Liver (tissue), 9 donors: ENCODE data around the gene SDF4. TPM values are rescaled to one million over a fixed set of nuclear protein-coding genes. Genes with fewer than 3 reads are reported as not detected.

ENCODE experiments used
- DNase-seq: peaks from one replicate; pipeline ENCODE4 v3.0.0-alpha.2; 2017; ENCODE audit warnings: low spot score
- H3K27ac ChIP-seq, 2 donors: one replicate each; pipeline ENCODE4 v1.7.0; 2013; ENCODE audit warnings: inconsistent platforms in 2 of 2, low read length in 2 of 2, control low read depth in 1 of 2, low read depth in 1 of 2, mild to moderate bottlenecking in 1 of 2
- H3K27me3 ChIP-seq, 4 donors: one replicate each; pipeline versions ENCODE4 v1.6.1 to v1.7.0; 2013; ENCODE audit warnings: low read length in 3 of 4, inconsistent platforms in 1 of 4, mild to moderate bottlenecking in 1 of 4, moderate library complexity in 1 of 4; ENCODE audit not compliant: control insufficient read depth in 4 of 4, insufficient read depth in 4 of 4
- H3K36me3 ChIP-seq, 4 donors: one replicate each; pipeline versions ENCODE4 v1.6.1 to v1.7.0; 2013; ENCODE audit warnings: low read length in 3 of 4, mild to moderate bottlenecking in 3 of 4, low read depth in 1 of 4, moderate library complexity in 1 of 4; ENCODE audit not compliant: control insufficient read depth in 4 of 4, insufficient read depth in 3 of 4
- H3K4me1 ChIP-seq, 4 donors: one replicate each; pipeline versions ENCODE4 v1.6.1 to v1.7.0; 2013; ENCODE audit warnings: low read length in 3 of 4, mild to moderate bottlenecking in 3 of 4, moderate library complexity in 1 of 4; ENCODE audit not compliant: control insufficient read depth in 4 of 4, insufficient read depth in 4 of 4
- H3K4me3 ChIP-seq, 3 donors: one replicate each; pipeline versions ENCODE4 v1.6.1 to v1.7.0; 2013; ENCODE audit warnings: low read length in 3 of 3, control low read depth in 1 of 3, low read depth in 1 of 3, mild to moderate bottlenecking in 1 of 3
- H3K9ac ChIP-seq, 2 donors: one replicate each; pipeline ENCODE4 v1.7.0; 2013; ENCODE audit warnings: low read length in 2 of 2, mild to moderate bottlenecking in 2 of 2, moderate library complexity in 2 of 2, control low read depth in 1 of 2, low read depth in 1 of 2
- H3K9me3 ChIP-seq, 4 donors: one replicate each; pipeline versions ENCODE4 v1.6.1 to v1.7.0; 2013; ENCODE audit warnings: low read length in 3 of 4; ENCODE audit not compliant: control insufficient read depth in 4 of 4
- ATF3 ChIP-seq: IDR thresholded peaks from 2 replicates; pipeline ENCODE4 v1.6.1; 2016; ENCODE audit warnings: antibody characterized with exemption
- FOXA1 ChIP-seq: IDR thresholded peaks from 2 replicates; pipeline ENCODE4 v1.6.1; 2016; ENCODE audit warnings: antibody characterized with exemption
- FOXA2 ChIP-seq: IDR thresholded peaks from 2 replicates; pipeline ENCODE4 v1.6.1; 2016; ENCODE audit warnings: antibody characterized with exemption
- GABPA ChIP-seq, 2 donors: IDR thresholded peaks in 1 of 2; conservative IDR thresholded peaks in 1 of 2; 2 replicates each; pipeline ENCODE4 v1.6.1; 2016; ENCODE audit warnings: antibody characterized with exemption in 2 of 2, mild to moderate bottlenecking in 1 of 2, moderate library complexity in 1 of 2
- HNF4G ChIP-seq: IDR thresholded peaks from 2 replicates; pipeline ENCODE4 v1.6.1; 2016; ENCODE audit warnings: antibody characterized with exemption
- JUND ChIP-seq, 2 donors: IDR thresholded peaks; 2 replicates each; pipeline ENCODE4 v1.6.1; 2016; ENCODE audit warnings: antibody characterized with exemption in 2 of 2
- MAX ChIP-seq: IDR thresholded peaks from 2 replicates; pipeline ENCODE4 v1.6.1; 2016; ENCODE audit warnings: antibody characterized with exemption
- NR2F2 ChIP-seq: IDR thresholded peaks from 2 replicates; pipeline ENCODE4 v1.6.1; 2016; ENCODE audit warnings: antibody characterized with exemption
- RAD21 ChIP-seq, 2 donors: IDR thresholded peaks; 2 replicates each; pipeline ENCODE4 v1.6.1; 2016; ENCODE audit warnings: antibody characterized with exemption in 2 of 2, mild to moderate bottlenecking in 2 of 2
- REST ChIP-seq: IDR thresholded peaks from 2 replicates; pipeline ENCODE4 v1.6.1; 2016; ENCODE audit warnings: antibody characterized with exemption, mild to moderate bottlenecking
- RXRA ChIP-seq, 2 donors: IDR thresholded peaks; 2 replicates each; pipeline ENCODE4 v1.6.1; 2017 to 2018; ENCODE audit warnings: antibody characterized with exemption in 2 of 2, mild to moderate bottlenecking in 1 of 2
- SP1 ChIP-seq: IDR thresholded peaks from 2 replicates; pipeline ENCODE4 v1.6.1; 2018; ENCODE audit warnings: antibody characterized with exemption, mild to moderate bottlenecking
- TAF1 ChIP-seq: conservative IDR thresholded peaks from 2 replicates; pipeline ENCODE4 v1.6.1; 2016; ENCODE audit warnings: antibody characterized with exemption, mild to moderate bottlenecking
- YY1 ChIP-seq: IDR thresholded peaks from 2 replicates; pipeline ENCODE4 v1.6.1; 2016; ENCODE audit warnings: antibody characterized with exemption, mild to moderate bottlenecking
- ZBTB33 ChIP-seq: IDR thresholded peaks from 2 replicates; pipeline ENCODE4 v1.6.1; 2016; ENCODE audit warnings: antibody characterized with exemption
- WGBS: extraction: QIAGEN DNeasy Blood & Tissue Kit; methylation state at CpG from one replicate; pipeline ENCODE4 v1.1.7; 2013; 5-methylcytosine and 5-hydroxymethylcytosine counted together
- polyA plus RNA-seq, 2 donors: library from polyadenylated mRNA; stranded (reverse) in 1 of 2; unstranded in 1 of 2; fragments of 200-250 nt in 1 of 2; fragments of >200 nt in 1 of 2; fragmentation: Nextera tagmentation in 1 of 2; extraction: Ambion mirVana in 1 of 2; gene quantifications; one replicate each; pipeline versions ENCODE4 v1.2.1 to v1.2.3, GENCODE V29; 2013 to 2015
- total RNA-seq, 2 donors: library from RNA; depleted of rRNA; stranded (reverse); fragments of >200 nt; gene quantifications; one replicate each; pipeline ENCODE4 v1.2.3, GENCODE V29; 2014
- donor health status: healthy.
- donor health status: healthy.
- donor health status: healthy.
- donor health status: healthy.
- donor health status: healthy.

SDF4 gene
- total and polyA plus RNA-seq, 4 donors: 48.7 to 180 (median 75.9) TPM

GRCh38 chr1:1260843-1261560 is 29.2 kb upstream of the SDF4 start:
- Histone ChIP-seq H3K27ac (no peak overlapping the region), H3K9ac (no peak overlapping the region), H3K36me3 (peaks cover 7 to 48% (median 29%) of the 10 kb centered on the region in 4 donors), H3K4me3 (no peak overlapping the region), H3K9me3 (no peaks in the 10 kb centered on the region), H3K4me1 (no peaks in the 10 kb centered on the region), H3K27me3 (no peaks in the 10 kb centered on the region)
- 83% methylated on average over 16 of the region's 16 CpGs for WGBS
- no peak for DNase-seq
- TF ChIP-seq JUND (IDR thresholded peaks at IDR 0.05) (no peak), SP1 (peak; percentile 32), REST (no peak), NR2F2 (peak; percentile 88)

GRCh38 chr1:1259951-1260600 is 28.3 kb upstream of the SDF4 start:
- Histone ChIP-seq H3K27me3 (no peaks in the 10 kb centered on the region), H3K4me1 (no peaks in the 10 kb centered on the region), H3K9me3 (no peaks in the 10 kb centered on the region), H3K9ac (no peak overlapping the region), H3K4me3 (no peak overlapping the region), H3K36me3 (peaks cover 9 to 54% (median 31%) of the 10 kb centered on the region in 4 donors), H3K27ac (no peak overlapping the region)
- WGBS: 84% methylated on average over 26 of the region's 26 CpGs
- DNase-seq: no peak
- TF ChIP-seq TAF1: no peak
- TF ChIP-seq YY1: no peak
- no peak for TF ChIP-seq RAD21 (IDR thresholded peaks at IDR 0.05)
- no peak for TF ChIP-seq MAX
- TF ChIP-seq HNF4G: no peak
- TF ChIP-seq RXRA (IDR thresholded peaks at IDR 0.05): no peak
- no peak for TF ChIP-seq GABPA (IDR thresholded peaks at IDR 0.05 in 1 of 2, conservative IDR thresholded peaks at IDR 0.05 in 1 of 2)
- TF ChIP-seq FOXA2: no peak
- TF ChIP-seq ZBTB33: no peak
- TF ChIP-seq JUND (IDR thresholded peaks at IDR 0.05): no peak
- no peak for TF ChIP-seq ATF3
- no peak for TF ChIP-seq FOXA1
- no peak for TF ChIP-seq SP1
- no peak for TF ChIP-seq NR2F2
